Liver (tissue), 9 donors: ENCODE results near the gene SLC38A1. TPM values are rescaled to one million over a fixed set of nuclear protein-coding genes. Genes with fewer than 3 reads are reported as not detected.

Experiments
- DNase-seq: peaks from one replicate; pipeline ENCODE4 v3.0.0-alpha.2; 2017; ENCODE audit warnings: low spot score
- H3K27ac ChIP-seq, 2 donors: one replicate each; pipeline ENCODE4 v1.7.0; 2013; ENCODE audit warnings: inconsistent platforms in 2 of 2, low read length in 2 of 2, control low read depth in 1 of 2, low read depth in 1 of 2, mild to moderate bottlenecking in 1 of 2
- H3K27me3 ChIP-seq, 4 donors: one replicate each; pipeline versions ENCODE4 v1.6.1 to v1.7.0; 2013; ENCODE audit warnings: low read length in 3 of 4, inconsistent platforms in 1 of 4, mild to moderate bottlenecking in 1 of 4, moderate library complexity in 1 of 4; ENCODE audit not compliant: control insufficient read depth in 4 of 4, insufficient read depth in 4 of 4
- H3K36me3 ChIP-seq, 4 donors: one replicate each; pipeline versions ENCODE4 v1.6.1 to v1.7.0; 2013; ENCODE audit warnings: low read length in 3 of 4, mild to moderate bottlenecking in 3 of 4, low read depth in 1 of 4, moderate library complexity in 1 of 4; ENCODE audit not compliant: control insufficient read depth in 4 of 4, insufficient read depth in 3 of 4
- H3K4me1 ChIP-seq, 4 donors: one replicate each; pipeline versions ENCODE4 v1.6.1 to v1.7.0; 2013; ENCODE audit warnings: low read length in 3 of 4, mild to moderate bottlenecking in 3 of 4, moderate library complexity in 1 of 4; ENCODE audit not compliant: control insufficient read depth in 4 of 4, insufficient read depth in 4 of 4
- H3K4me3 ChIP-seq, 3 donors: one replicate each; pipeline versions ENCODE4 v1.6.1 to v1.7.0; 2013; ENCODE audit warnings: low read length in 3 of 3, control low read depth in 1 of 3, low read depth in 1 of 3, mild to moderate bottlenecking in 1 of 3
- H3K9ac ChIP-seq, 2 donors: one replicate each; pipeline ENCODE4 v1.7.0; 2013; ENCODE audit warnings: low read length in 2 of 2, mild to moderate bottlenecking in 2 of 2, moderate library complexity in 2 of 2, control low read depth in 1 of 2, low read depth in 1 of 2
- H3K9me3 ChIP-seq, 4 donors: one replicate each; pipeline versions ENCODE4 v1.6.1 to v1.7.0; 2013; ENCODE audit warnings: low read length in 3 of 4; ENCODE audit not compliant: control insufficient read depth in 4 of 4
- EGR1 ChIP-seq, 2 donors: IDR thresholded peaks; 2 replicates each; pipeline ENCODE4 v1.6.1; 2016 to 2018; ENCODE audit warnings: antibody characterized with exemption in 2 of 2, low read depth in 2 of 2
- FOXA1 ChIP-seq: IDR thresholded peaks from 2 replicates; pipeline ENCODE4 v1.6.1; 2016; ENCODE audit warnings: antibody characterized with exemption
- FOXA2 ChIP-seq: IDR thresholded peaks from 2 replicates; pipeline ENCODE4 v1.6.1; 2016; ENCODE audit warnings: antibody characterized with exemption
- GABPA ChIP-seq, 2 donors: IDR thresholded peaks in 1 of 2; conservative IDR thresholded peaks in 1 of 2; 2 replicates each; pipeline ENCODE4 v1.6.1; 2016; ENCODE audit warnings: antibody characterized with exemption in 2 of 2, mild to moderate bottlenecking in 1 of 2, moderate library complexity in 1 of 2
- HNF4A ChIP-seq, 2 donors: conservative IDR thresholded peaks; 2 replicates each; pipeline ENCODE4 v1.6.1; 2016; ENCODE audit warnings: antibody characterized with exemption in 2 of 2, mild to moderate bottlenecking in 2 of 2
- HNF4G ChIP-seq: IDR thresholded peaks from 2 replicates; pipeline ENCODE4 v1.6.1; 2016; ENCODE audit warnings: antibody characterized with exemption
- JUND ChIP-seq, 2 donors: IDR thresholded peaks; 2 replicates each; pipeline ENCODE4 v1.6.1; 2016; ENCODE audit warnings: antibody characterized with exemption in 2 of 2
- NR2F2 ChIP-seq: IDR thresholded peaks from 2 replicates; pipeline ENCODE4 v1.6.1; 2016; ENCODE audit warnings: antibody characterized with exemption
- RAD21 ChIP-seq, 2 donors: IDR thresholded peaks; 2 replicates each; pipeline ENCODE4 v1.6.1; 2016; ENCODE audit warnings: antibody characterized with exemption in 2 of 2, mild to moderate bottlenecking in 2 of 2
- SP1 ChIP-seq: IDR thresholded peaks from 2 replicates; pipeline ENCODE4 v1.6.1; 2018; ENCODE audit warnings: antibody characterized with exemption, mild to moderate bottlenecking
- TAF1 ChIP-seq: conservative IDR thresholded peaks from 2 replicates; pipeline ENCODE4 v1.6.1; 2016; ENCODE audit warnings: antibody characterized with exemption, mild to moderate bottlenecking
- YY1 ChIP-seq: IDR thresholded peaks from 2 replicates; pipeline ENCODE4 v1.6.1; 2016; ENCODE audit warnings: antibody characterized with exemption, mild to moderate bottlenecking
- WGBS: extraction: QIAGEN DNeasy Blood & Tissue Kit; methylation state at CpG from one replicate; pipeline ENCODE4 v1.1.7; 2013; 5-methylcytosine and 5-hydroxymethylcytosine counted together
- polyA plus RNA-seq, 2 donors: library from polyadenylated mRNA; stranded (reverse) in 1 of 2; unstranded in 1 of 2; fragments of 200-250 nt in 1 of 2; fragments of >200 nt in 1 of 2; fragmentation: Nextera tagmentation in 1 of 2; extraction: Ambion mirVana in 1 of 2; gene quantifications; one replicate each; pipeline versions ENCODE4 v1.2.1 to v1.2.3, GENCODE V29; 2013 to 2015
- total RNA-seq, 2 donors: library from RNA; depleted of rRNA; stranded (reverse); fragments of >200 nt; gene quantifications; one replicate each; pipeline ENCODE4 v1.2.3, GENCODE V29; 2014
- TF ChIP-seq, protein P1 (sequence below): fragments of 150-350 bp; IDR thresholded peaks from 2 replicates; pipeline ENCODE4 v1.5.1; 2017; ENCODE audit warnings: improper control_type of control experiment, low read depth, low read length; ENCODE audit not compliant: missing input control
- TF ChIP-seq, protein P2 (sequence below): IDR thresholded peaks from 2 replicates; pipeline ENCODE4 v1.6.1; 2016; ENCODE audit warnings: antibody characterized with exemption, mild to moderate bottlenecking
- TF ChIP-seq, protein P3 (sequence below): IDR thresholded peaks from 2 replicates; pipeline ENCODE4 v1.6.1; 2016; ENCODE audit warnings: antibody characterized with exemption
- TF ChIP-seq, protein P4 (sequence below): IDR thresholded peaks from 2 replicates; pipeline ENCODE4 v1.6.1; 2016; ENCODE audit warnings: antibody characterized with exemption
- TF ChIP-seq, protein P5 (sequence below): IDR thresholded peaks from 2 replicates; pipeline ENCODE4 v1.6.1; 2016; ENCODE audit warnings: antibody characterized with exemption
- donor health status: healthy.
- donor health status: healthy.
- donor health status: healthy.
- donor health status: healthy.
- donor health status: healthy.

SLC38A1 gene
- total and polyA plus RNA-seq, 4 donors = 6.2 to 14.9 (median 9.6) TPM

DNA sequence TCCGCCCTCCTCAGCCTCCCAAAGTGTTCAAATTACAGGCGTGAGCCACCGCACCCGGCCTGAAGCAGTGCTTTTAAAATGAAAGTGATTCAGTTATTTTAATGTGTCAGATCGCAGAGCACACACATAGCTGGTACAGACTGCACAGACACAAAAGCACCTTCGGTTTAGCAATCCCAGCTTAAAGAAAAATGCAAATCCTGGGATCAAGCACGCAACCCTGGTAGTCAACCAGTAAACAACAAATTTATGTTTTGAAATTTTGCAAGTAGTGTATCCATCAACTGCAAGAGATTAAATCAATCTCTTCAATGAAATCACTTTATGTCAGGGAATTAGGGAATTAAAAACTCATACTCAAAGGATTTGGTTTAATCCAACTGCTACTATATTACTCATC is 28.4 kb downstream of the SLC38A1 start:
- H3K9me3 ChIP-seq = no peaks in the 10 kb centered on the region
- TF ChIP-seq, protein P1, sequence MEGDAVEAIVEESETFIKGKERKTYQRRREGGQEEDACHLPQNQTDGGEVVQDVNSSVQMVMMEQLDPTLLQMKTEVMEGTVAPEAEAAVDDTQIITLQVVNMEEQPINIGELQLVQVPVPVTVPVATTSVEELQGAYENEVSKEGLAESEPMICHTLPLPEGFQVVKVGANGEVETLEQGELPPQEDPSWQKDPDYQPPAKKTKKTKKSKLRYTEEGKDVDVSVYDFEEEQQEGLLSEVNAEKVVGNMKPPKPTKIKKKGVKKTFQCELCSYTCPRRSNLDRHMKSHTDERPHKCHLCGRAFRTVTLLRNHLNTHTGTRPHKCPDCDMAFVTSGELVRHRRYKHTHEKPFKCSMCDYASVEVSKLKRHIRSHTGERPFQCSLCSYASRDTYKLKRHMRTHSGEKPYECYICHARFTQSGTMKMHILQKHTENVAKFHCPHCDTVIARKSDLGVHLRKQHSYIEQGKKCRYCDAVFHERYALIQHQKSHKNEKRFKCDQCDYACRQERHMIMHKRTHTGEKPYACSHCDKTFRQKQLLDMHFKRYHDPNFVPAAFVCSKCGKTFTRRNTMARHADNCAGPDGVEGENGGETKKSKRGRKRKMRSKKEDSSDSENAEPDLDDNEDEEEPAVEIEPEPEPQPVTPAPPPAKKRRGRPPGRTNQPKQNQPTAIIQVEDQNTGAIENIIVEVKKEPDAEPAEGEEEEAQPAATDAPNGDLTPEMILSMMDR = no peak
- TF ChIP-seq, protein P2, sequence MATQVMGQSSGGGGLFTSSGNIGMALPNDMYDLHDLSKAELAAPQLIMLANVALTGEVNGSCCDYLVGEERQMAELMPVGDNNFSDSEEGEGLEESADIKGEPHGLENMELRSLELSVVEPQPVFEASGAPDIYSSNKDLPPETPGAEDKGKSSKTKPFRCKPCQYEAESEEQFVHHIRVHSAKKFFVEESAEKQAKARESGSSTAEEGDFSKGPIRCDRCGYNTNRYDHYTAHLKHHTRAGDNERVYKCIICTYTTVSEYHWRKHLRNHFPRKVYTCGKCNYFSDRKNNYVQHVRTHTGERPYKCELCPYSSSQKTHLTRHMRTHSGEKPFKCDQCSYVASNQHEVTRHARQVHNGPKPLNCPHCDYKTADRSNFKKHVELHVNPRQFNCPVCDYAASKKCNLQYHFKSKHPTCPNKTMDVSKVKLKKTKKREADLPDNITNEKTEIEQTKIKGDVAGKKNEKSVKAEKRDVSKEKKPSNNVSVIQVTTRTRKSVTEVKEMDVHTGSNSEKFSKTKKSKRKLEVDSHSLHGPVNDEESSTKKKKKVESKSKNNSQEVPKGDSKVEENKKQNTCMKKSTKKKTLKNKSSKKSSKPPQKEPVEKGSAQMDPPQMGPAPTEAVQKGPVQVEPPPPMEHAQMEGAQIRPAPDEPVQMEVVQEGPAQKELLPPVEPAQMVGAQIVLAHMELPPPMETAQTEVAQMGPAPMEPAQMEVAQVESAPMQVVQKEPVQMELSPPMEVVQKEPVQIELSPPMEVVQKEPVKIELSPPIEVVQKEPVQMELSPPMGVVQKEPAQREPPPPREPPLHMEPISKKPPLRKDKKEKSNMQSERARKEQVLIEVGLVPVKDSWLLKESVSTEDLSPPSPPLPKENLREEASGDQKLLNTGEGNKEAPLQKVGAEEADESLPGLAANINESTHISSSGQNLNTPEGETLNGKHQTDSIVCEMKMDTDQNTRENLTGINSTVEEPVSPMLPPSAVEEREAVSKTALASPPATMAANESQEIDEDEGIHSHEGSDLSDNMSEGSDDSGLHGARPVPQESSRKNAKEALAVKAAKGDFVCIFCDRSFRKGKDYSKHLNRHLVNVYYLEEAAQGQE = no peak
- TF ChIP-seq FOXA2 = no peak
- TF ChIP-seq YY1 = no peak
- TF ChIP-seq TAF1 = no peak
- no peak for TF ChIP-seq HNF4G
- TF ChIP-seq RAD21 (IDR thresholded peaks at IDR 0.05) = no peak
- TF ChIP-seq JUND (IDR thresholded peaks at IDR 0.05) = no peak
- no peak for TF ChIP-seq FOXA1
- TF ChIP-seq HNF4A (conservative IDR thresholded peaks at IDR 0.05) = no peak
- TF ChIP-seq SP1 = no peak
- TF ChIP-seq GABPA (IDR thresholded peaks at IDR 0.05 in 1 of 2, conservative IDR thresholded peaks at IDR 0.05 in 1 of 2) = no peak
- TF ChIP-seq EGR1 (IDR thresholded peaks at IDR 0.05; ENCODE audit: low read depth in 2 of 2) = no peak
- TF ChIP-seq, protein P3, sequence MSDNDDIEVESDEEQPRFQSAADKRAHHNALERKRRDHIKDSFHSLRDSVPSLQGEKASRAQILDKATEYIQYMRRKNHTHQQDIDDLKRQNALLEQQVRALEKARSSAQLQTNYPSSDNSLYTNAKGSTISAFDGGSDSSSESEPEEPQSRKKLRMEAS = no peak
- no peak for TF ChIP-seq NR2F2
- TF ChIP-seq, protein P4, sequence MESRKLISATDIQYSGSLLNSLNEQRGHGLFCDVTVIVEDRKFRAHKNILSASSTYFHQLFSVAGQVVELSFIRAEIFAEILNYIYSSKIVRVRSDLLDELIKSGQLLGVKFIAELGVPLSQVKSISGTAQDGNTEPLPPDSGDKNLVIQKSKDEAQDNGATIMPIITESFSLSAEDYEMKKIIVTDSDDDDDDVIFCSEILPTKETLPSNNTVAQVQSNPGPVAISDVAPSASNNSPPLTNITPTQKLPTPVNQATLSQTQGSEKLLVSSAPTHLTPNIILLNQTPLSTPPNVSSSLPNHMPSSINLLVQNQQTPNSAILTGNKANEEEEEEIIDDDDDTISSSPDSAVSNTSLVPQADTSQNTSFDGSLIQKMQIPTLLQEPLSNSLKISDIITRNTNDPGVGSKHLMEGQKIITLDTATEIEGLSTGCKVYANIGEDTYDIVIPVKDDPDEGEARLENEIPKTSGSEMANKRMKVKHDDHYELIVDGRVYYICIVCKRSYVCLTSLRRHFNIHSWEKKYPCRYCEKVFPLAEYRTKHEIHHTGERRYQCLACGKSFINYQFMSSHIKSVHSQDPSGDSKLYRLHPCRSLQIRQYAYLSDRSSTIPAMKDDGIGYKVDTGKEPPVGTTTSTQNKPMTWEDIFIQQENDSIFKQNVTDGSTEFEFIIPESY = no peak
- TF ChIP-seq, protein P5, sequence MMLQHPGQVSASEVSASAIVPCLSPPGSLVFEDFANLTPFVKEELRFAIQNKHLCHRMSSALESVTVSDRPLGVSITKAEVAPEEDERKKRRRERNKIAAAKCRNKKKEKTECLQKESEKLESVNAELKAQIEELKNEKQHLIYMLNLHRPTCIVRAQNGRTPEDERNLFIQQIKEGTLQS = no peak
- no peaks in the 10 kb centered on the region for H3K4me1 ChIP-seq
- 99% methylated on average over 7 of the region's 7 CpGs for WGBS
- no peaks in the 10 kb centered on the region for H3K27me3 ChIP-seq
- H3K4me3 ChIP-seq = no peak overlapping the region
- no peak overlapping the region for H3K27ac ChIP-seq
- no peaks in the 10 kb centered on the region for H3K36me3 ChIP-seq
- no peak overlapping the region for H3K9ac ChIP-seq
- DNase-seq = no peak

DNA sequence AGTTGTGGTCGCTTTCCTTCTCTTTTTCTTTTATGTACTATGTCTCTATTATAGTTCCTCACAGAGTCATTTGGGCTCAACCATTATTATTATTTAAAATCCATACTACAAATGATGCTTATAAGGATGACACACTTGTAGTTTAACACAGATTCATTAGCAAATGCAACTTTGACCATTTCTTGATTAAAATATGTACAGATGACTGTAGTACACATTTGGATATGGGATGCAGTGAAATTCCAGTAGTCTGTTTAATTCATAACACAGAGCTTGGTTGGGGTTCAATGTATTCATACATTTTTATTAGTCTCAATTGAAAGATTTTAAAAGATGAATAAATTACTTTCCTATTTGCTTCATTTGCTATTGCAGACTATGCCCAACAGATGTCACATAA is 30.0 kb downstream of the SLC38A1 start:
- H3K27me3 ChIP-seq = no peaks in the 10 kb centered on the region
- TF ChIP-seq, protein P4 = no peak
- TF ChIP-seq FOXA1 (no peak), EGR1 (IDR thresholded peaks at IDR 0.05; ENCODE audit: low read depth in 2 of 2) (no peak), SP1 (no peak), NR2F2 (no peak), HNF4G (no peak), YY1 (no peak), HNF4A (conservative IDR thresholded peaks at IDR 0.05) (no peak), GABPA (IDR thresholded peaks at IDR 0.05 in 1 of 2, conservative IDR thresholded peaks at IDR 0.05 in 1 of 2) (no peak)
- TF ChIP-seq, protein P2 = no peak
- TF ChIP-seq, protein P5 = no peak

More for the DNA sequence above, 30.0 kb downstream of the SLC38A1 start:
- H3K9me3 ChIP-seq = no peaks in the 10 kb centered on the region
- no peak overlapping the region for H3K9ac ChIP-seq
- no peak for DNase-seq
- no peaks in the 10 kb centered on the region for H3K4me1 ChIP-seq
- 83% methylated on average over 1 of the region's 1 CpG for WGBS
- H3K36me3 ChIP-seq = no peaks in the 10 kb centered on the region
- no peak overlapping the region for H3K27ac ChIP-seq
- H3K4me3 ChIP-seq = no peak overlapping the region
